K562 (cell line): ENCODE results near the gene F12. TPM values are rescaled to one million over a fixed set of nuclear protein-coding genes. Genes with fewer than 3 reads are reported as not detected.

Experiments used
- CTBP1 ChIP-seq: fragments of 450-650 bp; IDR thresholded peaks from 2 replicates; pipeline ENCODE4 v1.6.1; 2016; ENCODE audit warnings: borderline replicate concordance
- DMBX1 ChIP-seq: fragments of 250-450 bp; sonication (Bioruptor Pico); IDR thresholded peaks from 2 replicates; pipeline ENCODE4 v1.8.0; 2022; ENCODE audit warnings: inconsistent platforms, mild to moderate bottlenecking, moderate library complexity, borderline replicate concordance
- FIP1L1 ChIP-seq: fragments of 200-400 bp; formaldehyde crosslinking; IDR thresholded peaks from 2 replicates; pipeline ENCODE4 v1.6.1; 2018; ENCODE audit warnings: mild to moderate bottlenecking, low read depth, low read length; ENCODE audit not compliant: poor library complexity, severe bottlenecking
- HNRNPUL1 ChIP-seq: fragments of 200-400 bp; formaldehyde crosslinking; IDR thresholded peaks from 2 replicates; pipeline ENCODE4 v1.6.1; 2017; ENCODE audit warnings: low read length
- KDM1A ChIP-seq, 2 experiments: fragments of 450-650 bp; IDR thresholded peaks; 2 replicates each; pipeline ENCODE4 v1.6.1; 2016; ENCODE audit warnings: mild to moderate bottlenecking in 2 of 2
- TAF9B ChIP-seq: fragments of 450-650 bp; IDR thresholded peaks from 2 replicates; pipeline ENCODE4 v1.6.1; 2018; ENCODE audit warnings: mild to moderate bottlenecking; ENCODE audit not compliant: partially characterized antibody
- ZC3H11A ChIP-seq: IDR thresholded peaks from 2 replicates; pipeline ENCODE4 v1.6.1; 2012; ENCODE audit warnings: low read depth, low read length, improper control_type of control experiment
- ZNF239 ChIP-seq: fragments of 250-450 bp; sonication (Bioruptor Pico); IDR thresholded peaks from 2 replicates; pipeline ENCODE4 v1.4.0; 2020; ENCODE audit warnings: mild to moderate bottlenecking
- polyA plus RNA-seq, 8 experiments: library from polyadenylated mRNA; depleted of rRNA in 4 of 8; stranded (reverse) in 5 of 8; unstranded in 3 of 8; fragments of >200 nt; fragmentation: Nextera tagmentation in 2 of 8; fragmentation: Illumina TruSeq in 1 of 8; extraction: Ambion mirVana in 2 of 8; extraction: Trizol in 1 of 8; gene quantifications; 2 replicates each; pipeline versions ENCODE4 v1.2.1 to v1.2.3, GENCODE V29; 2011 to 2014; ENCODE audit warnings: inconsistent platforms in 1 of 8, missing spikeins in 1 of 8
- total RNA-seq, 7 experiments: library from RNA; depleted of rRNA in 6 of 7; stranded (reverse); fragments of >200 nt in 6 of 7; fragmentation: Illumina TruSeq in 2 of 7; extraction: Trizol in 2 of 7; gene quantifications; 2 replicates each; pipeline versions ENCODE4 v1.2.1 to v1.2.3, GENCODE V29; 2011 to 2021; ENCODE audit warnings: low replicate concordance in 1 of 7
- TF ChIP-seq, protein P1 (sequence below): fragments of 200-800 bp; sonication (Bioruptor generic); IDR thresholded peaks from 2 replicates; pipeline ENCODE4 v1.6.1; 2017; ENCODE audit warnings: missing genetic modification characterization, missing compliant biosample characterization
- TF ChIP-seq, protein P2 (sequence below): sonication (generic); formaldehyde crosslinking; IDR thresholded peaks from 2 replicates; pipeline ENCODE4 v1.8.1; 2023; ENCODE audit warnings: mild to moderate bottlenecking, missing genetic modification reagents
- TF ChIP-seq, protein P3 (sequence below): sonication (generic); formaldehyde crosslinking; IDR thresholded peaks from 2 replicates; pipeline ENCODE4 v1.8.1; 2022; ENCODE audit warnings: missing genetic modification reagents
- TF ChIP-seq, protein P4 (sequence below): fragments of 450-650 bp; IDR thresholded peaks from 2 replicates; pipeline ENCODE4 v1.6.1; 2016; ENCODE audit warnings: low read depth, mild to moderate bottlenecking, moderate library complexity

Gene F12
- total and polyA plus RNA-seq, 9 of the 15 experiments (the other 6 are each of a cell fraction or from before 2014, with no cell fraction given) = 0.59 to 18.3 (median 3.6) TPM

DNA sequence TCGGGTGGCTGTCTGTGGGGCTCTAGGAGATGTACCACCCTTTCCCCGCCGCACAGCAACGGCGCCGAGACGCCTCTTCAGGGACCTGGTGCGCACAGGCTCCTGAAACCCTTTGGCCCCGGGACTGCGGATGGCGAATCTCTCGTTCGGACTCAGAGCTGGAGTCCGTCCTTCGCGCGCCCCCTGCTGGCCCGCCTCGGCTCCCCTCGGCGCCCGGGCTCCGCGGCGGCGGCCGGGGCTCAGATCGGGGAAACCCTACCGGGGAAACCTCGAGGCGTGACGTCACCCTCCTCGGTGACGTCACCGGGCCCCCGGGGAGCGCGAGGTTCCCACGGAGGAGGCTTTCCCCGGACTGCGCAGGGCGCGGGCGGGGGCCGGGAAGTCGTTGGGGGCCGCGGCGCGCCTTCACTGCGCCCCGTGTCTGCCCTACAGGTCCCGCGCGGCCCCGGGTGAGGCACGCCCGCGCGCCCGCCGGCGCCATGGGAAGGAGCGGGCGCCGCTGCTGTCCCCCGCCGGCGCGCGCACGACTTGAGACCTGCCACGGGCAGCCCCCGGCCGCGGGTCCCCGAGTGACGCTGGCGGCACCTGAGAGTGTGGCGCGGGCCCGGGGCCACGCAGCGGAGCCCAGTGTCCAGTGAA is 45.2 kb upstream of the F12 start (continued):
- TF ChIP-seq, protein P1, sequence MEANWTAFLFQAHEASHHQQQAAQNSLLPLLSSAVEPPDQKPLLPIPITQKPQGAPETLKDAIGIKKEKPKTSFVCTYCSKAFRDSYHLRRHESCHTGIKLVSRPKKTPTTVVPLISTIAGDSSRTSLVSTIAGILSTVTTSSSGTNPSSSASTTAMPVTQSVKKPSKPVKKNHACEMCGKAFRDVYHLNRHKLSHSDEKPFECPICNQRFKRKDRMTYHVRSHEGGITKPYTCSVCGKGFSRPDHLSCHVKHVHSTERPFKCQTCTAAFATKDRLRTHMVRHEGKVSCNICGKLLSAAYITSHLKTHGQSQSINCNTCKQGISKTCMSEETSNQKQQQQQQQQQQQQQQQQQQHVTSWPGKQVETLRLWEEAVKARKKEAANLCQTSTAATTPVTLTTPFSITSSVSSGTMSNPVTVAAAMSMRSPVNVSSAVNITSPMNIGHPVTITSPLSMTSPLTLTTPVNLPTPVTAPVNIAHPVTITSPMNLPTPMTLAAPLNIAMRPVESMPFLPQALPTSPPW (CRISPR knock-in tag) = peak; percentile 71
- no peak for TF ChIP-seq DMBX1 (CRISPR knock-in tag)
- TF ChIP-seq, protein P2, sequence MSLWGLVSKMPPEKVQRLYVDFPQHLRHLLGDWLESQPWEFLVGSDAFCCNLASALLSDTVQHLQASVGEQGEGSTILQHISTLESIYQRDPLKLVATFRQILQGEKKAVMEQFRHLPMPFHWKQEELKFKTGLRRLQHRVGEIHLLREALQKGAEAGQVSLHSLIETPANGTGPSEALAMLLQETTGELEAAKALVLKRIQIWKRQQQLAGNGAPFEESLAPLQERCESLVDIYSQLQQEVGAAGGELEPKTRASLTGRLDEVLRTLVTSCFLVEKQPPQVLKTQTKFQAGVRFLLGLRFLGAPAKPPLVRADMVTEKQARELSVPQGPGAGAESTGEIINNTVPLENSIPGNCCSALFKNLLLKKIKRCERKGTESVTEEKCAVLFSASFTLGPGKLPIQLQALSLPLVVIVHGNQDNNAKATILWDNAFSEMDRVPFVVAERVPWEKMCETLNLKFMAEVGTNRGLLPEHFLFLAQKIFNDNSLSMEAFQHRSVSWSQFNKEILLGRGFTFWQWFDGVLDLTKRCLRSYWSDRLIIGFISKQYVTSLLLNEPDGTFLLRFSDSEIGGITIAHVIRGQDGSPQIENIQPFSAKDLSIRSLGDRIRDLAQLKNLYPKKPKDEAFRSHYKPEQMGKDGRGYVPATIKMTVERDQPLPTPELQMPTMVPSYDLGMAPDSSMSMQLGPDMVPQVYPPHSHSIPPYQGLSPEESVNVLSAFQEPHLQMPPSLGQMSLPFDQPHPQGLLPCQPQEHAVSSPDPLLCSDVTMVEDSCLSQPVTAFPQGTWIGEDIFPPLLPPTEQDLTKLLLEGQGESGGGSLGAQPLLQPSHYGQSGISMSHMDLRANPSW (CRISPR knock-in tag) = no peak
- TF ChIP-seq KDM1A (IDR thresholded peaks at IDR 0.05) = no peak
- TF ChIP-seq, protein P3, sequence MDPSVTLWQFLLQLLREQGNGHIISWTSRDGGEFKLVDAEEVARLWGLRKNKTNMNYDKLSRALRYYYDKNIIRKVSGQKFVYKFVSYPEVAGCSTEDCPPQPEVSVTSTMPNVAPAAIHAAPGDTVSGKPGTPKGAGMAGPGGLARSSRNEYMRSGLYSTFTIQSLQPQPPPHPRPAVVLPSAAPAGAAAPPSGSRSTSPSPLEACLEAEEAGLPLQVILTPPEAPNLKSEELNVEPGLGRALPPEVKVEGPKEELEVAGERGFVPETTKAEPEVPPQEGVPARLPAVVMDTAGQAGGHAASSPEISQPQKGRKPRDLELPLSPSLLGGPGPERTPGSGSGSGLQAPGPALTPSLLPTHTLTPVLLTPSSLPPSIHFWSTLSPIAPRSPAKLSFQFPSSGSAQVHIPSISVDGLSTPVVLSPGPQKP (CRISPR knock-in tag) = no peak
- TF ChIP-seq TAF9B = no peak
- peak; percentile 34 for TF ChIP-seq CTBP1
- no peak for TF ChIP-seq HNRNPUL1
- no peak for TF ChIP-seq ZNF239 (CRISPR knock-in tag)
- no peak for TF ChIP-seq ZC3H11A
- peak; percentile 74 for TF ChIP-seq FIP1L1
- TF ChIP-seq, protein P4, sequence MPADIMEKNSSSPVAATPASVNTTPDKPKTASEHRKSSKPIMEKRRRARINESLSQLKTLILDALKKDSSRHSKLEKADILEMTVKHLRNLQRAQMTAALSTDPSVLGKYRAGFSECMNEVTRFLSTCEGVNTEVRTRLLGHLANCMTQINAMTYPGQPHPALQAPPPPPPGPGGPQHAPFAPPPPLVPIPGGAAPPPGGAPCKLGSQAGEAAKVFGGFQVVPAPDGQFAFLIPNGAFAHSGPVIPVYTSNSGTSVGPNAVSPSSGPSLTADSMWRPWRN = no peak
